ENCODE data around the gene SLC43A1. TPM values are rescaled to one million over a fixed set of nuclear protein-coding genes. Genes with fewer than 3 reads are reported as not detected.

SLC43A1 gene
- polyA plus RNA-seq, 1 of the 3 experiments (the other 2 are of a cell fraction) = 4.4 TPM

DNA sequence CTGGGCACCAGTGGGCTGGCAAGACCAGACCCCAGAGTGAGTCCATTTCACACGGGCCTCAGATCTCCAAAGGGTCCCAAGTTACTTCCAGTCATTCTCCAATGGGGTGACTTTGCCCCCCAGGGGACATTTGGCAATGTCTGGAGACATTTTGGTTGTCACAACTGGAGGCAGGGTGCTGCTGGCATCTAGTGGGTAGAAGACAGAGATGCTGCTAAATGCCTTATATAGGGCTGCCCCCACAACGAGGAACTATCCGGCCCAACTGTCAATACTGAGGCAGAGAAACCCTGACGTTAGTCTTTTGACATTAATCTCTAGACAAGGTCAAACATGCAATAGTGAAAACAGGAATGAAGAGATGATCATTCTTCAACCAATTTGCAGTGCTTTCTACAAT is 48.8 kb downstream of the SLC43A1 start:
- POLR2A ChIA-PET = no interaction called here
- TF ChIP-seq TCF12 (IDR thresholded peaks at IDR 0.05) (no peak), NFIC (IDR thresholded peaks at IDR 0.05; ENCODE audit: borderline replicate concordance) (no peak), NRF1 (IDR thresholded peaks at IDR 0.05; ENCODE audit: low read depth, low read length) (no peak), POLR2AphosphoS5 (IDR thresholded peaks at IDR 0.05; ENCODE audit: low read depth, low read length) (no peak), MXI1 (IDR thresholded peaks at IDR 0.05; ENCODE audit: low read depth, low read length) (no peak), EZH2phosphoT487 (IDR thresholded peaks at IDR 0.05; ENCODE audit: borderline replicate concordance, low read depth) (no peak), FOSL2 (IDR thresholded peaks at IDR 0.05; ENCODE audit: borderline replicate concordance, low read depth) (no peak), RXRA (IDR thresholded peaks at IDR 0.05; ENCODE audit: borderline replicate concordance, low read depth) (no peak), FOXM1 (IDR thresholded peaks at IDR 0.05; ENCODE audit: low read depth) (no peak)
- TF ChIP-seq, protein P1, sequence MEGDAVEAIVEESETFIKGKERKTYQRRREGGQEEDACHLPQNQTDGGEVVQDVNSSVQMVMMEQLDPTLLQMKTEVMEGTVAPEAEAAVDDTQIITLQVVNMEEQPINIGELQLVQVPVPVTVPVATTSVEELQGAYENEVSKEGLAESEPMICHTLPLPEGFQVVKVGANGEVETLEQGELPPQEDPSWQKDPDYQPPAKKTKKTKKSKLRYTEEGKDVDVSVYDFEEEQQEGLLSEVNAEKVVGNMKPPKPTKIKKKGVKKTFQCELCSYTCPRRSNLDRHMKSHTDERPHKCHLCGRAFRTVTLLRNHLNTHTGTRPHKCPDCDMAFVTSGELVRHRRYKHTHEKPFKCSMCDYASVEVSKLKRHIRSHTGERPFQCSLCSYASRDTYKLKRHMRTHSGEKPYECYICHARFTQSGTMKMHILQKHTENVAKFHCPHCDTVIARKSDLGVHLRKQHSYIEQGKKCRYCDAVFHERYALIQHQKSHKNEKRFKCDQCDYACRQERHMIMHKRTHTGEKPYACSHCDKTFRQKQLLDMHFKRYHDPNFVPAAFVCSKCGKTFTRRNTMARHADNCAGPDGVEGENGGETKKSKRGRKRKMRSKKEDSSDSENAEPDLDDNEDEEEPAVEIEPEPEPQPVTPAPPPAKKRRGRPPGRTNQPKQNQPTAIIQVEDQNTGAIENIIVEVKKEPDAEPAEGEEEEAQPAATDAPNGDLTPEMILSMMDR (IDR thresholded peaks at IDR 0.05) = no peak
- TF ChIP-seq, protein P2, sequence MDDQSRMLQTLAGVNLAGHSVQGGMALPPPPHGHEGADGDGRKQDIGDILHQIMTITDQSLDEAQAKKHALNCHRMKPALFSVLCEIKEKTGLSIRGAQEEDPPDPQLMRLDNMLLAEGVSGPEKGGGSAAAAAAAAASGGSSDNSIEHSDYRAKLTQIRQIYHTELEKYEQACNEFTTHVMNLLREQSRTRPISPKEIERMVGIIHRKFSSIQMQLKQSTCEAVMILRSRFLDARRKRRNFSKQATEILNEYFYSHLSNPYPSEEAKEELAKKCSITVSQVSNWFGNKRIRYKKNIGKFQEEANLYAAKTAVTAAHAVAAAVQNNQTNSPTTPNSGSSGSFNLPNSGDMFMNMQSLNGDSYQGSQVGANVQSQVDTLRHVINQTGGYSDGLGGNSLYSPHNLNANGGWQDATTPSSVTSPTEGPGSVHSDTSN (IDR thresholded peaks at IDR 0.05) = no peak
- TF ChIP-seq, protein P3, sequence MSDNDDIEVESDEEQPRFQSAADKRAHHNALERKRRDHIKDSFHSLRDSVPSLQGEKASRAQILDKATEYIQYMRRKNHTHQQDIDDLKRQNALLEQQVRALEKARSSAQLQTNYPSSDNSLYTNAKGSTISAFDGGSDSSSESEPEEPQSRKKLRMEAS (IDR thresholded peaks at IDR 0.05; ENCODE audit: low read depth) = no peak
- TF ChIP-seq, protein P4, sequence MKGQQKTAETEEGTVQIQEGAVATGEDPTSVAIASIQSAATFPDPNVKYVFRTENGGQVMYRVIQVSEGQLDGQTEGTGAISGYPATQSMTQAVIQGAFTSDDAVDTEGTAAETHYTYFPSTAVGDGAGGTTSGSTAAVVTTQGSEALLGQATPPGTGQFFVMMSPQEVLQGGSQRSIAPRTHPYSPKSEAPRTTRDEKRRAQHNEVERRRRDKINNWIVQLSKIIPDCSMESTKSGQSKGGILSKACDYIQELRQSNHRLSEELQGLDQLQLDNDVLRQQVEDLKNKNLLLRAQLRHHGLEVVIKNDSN (IDR thresholded peaks at IDR 0.05; ENCODE audit: borderline replicate concordance, low read depth) = no peak
- H3K9ac ChIP-seq = no peak overlapping the region
- H3K27ac ChIP-seq (ENCODE audit: low read depth in 2 of 2, low read length in 1 of 2) = no peak overlapping the region
- no peak for DNase-seq
- H3K4me2 ChIP-seq = no peak overlapping the region
- no peaks in the 10 kb centered on the region for H3K9me3 ChIP-seq
- no peaks in the 10 kb centered on the region for H3K79me2 ChIP-seq (ENCODE audit: insufficient read depth)
- H3K27me3 ChIP-seq (ENCODE audit: insufficient read depth) = no peaks in the 10 kb centered on the region; the same call in 1 of the 2 replicates
- no peak overlapping the region for H2AFZ ChIP-seq (ENCODE audit: low read depth)
- no peaks in the 10 kb centered on the region for H3F3A ChIP-seq (replicated peaks; ENCODE audit: insufficient read depth)
- H4K20me1 ChIP-seq (ENCODE audit: insufficient read depth) = no peaks in the 10 kb centered on the region
- no peak overlapping the region for H3K4me3 ChIP-seq (ENCODE audit: low read depth in 2 of 2, low read length in 1 of 2)
- no peaks in the 10 kb centered on the region for H3K4me1 ChIP-seq (ENCODE audit: control insufficient read depth in 1 of 2, insufficient read depth in 2 of 2, low read depth in 1 of 2, low read length in 1 of 2)
- H3K36me3 ChIP-seq (replicated peaks in 1 of 2; ENCODE audit: control insufficient read depth in 1 of 2, insufficient read depth in 2 of 2, low read length in 1 of 2) = no peaks in the 10 kb centered on the region
- 51% methylated on average over 4 of the region's 4 CpGs for WGBS (ENCODE audit: low lambda C conversion rate)
- CTCF ChIA-PET = interaction anchor here (3.3 to 13.8 kb wide), 3 partner anchors 9 to 61 kb away, joined by 22 to 306 read pairs (median 24); no protein-coding TSS in a partner anchor
- H3K9me2 ChIP-seq = no peaks in the 10 kb centered on the region

DNA sequence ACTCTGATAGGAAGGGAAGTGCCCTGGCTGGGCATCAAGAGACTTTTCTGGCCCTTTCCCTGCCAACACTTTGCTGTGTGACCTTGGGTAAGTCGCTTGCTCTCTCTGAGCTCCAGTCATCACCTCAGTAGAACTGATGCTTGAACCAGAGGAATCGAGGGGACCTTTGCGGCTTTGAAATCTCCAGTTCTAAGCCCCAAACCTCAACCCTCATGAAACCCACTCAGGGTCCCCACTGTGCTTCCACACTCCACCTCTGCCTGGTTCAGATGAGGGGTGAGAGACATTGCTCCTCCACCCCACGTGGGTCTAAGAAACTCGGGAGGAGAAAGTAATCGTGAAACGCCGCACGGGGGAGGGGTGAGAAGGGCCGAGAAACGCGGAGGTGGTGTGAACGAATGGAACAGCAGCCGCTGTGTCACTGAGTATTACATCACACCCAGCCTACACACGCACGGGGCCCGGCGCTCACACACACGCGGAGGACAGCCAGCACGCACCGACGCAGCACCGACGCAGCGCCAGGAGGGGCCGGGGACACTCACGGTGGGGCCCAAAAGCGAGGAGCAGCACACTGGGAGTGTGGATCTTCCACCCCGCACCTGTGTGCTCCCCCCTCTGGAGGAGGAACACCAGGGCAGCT is 50.8 kb downstream of the SLC43A1 start:
- H3K36me3 ChIP-seq (replicated peaks in 1 of 2; ENCODE audit: control insufficient read depth in 1 of 2, insufficient read depth in 2 of 2, low read length in 1 of 2) = no peaks in the 10 kb centered on the region
- POLR2A ChIA-PET = no interaction called here
- H3K9ac ChIP-seq = no peak overlapping the region
- TF ChIP-seq TCF12 (IDR thresholded peaks at IDR 0.05) (no peak), YY1 (IDR thresholded peaks at IDR 0.05; ENCODE audit: low read depth) (no peak), FOXM1 (IDR thresholded peaks at IDR 0.05; ENCODE audit: low read depth) (no peak), ELF1 (IDR thresholded peaks at IDR 0.05) (no peak), RFX5 (IDR thresholded peaks at IDR 0.05; ENCODE audit: low read length) (no peak), CHD2 (IDR thresholded peaks at IDR 0.05; ENCODE audit: low read length, partially characterized antibody) (no peak), SIN3A (IDR thresholded peaks at IDR 0.05; ENCODE audit: borderline replicate concordance, low read depth, low read length) (no peak), MEF2A (IDR thresholded peaks at IDR 0.05; ENCODE audit: borderline replicate concordance, low read depth) (no peak), GABPA (IDR thresholded peaks at IDR 0.05; ENCODE audit: low read depth) (no peak), RCOR1 (IDR thresholded peaks at IDR 0.05; ENCODE audit: low read length) (no peak)
- TF ChIP-seq, protein P1 (IDR thresholded peaks at IDR 0.05) = no peak
- TF ChIP-seq, protein P3 (IDR thresholded peaks at IDR 0.05; ENCODE audit: low read depth) = no peak

More for the DNA sequence above, 50.8 kb downstream of the SLC43A1 start:
- Histone ChIP-seq H3K79me2 (ENCODE audit: insufficient read depth) (no peaks in the 10 kb centered on the region), H3K4me3 (ENCODE audit: low read depth in 2 of 2, low read length in 1 of 2) (no peak overlapping the region), H2AFZ (ENCODE audit: low read depth) (no peak overlapping the region), H3K9me3 (no peaks in the 10 kb centered on the region), H4K20me1 (ENCODE audit: insufficient read depth) (no peaks in the 10 kb centered on the region), H3K27ac (ENCODE audit: low read depth in 2 of 2, low read length in 1 of 2) (no peak overlapping the region), H3K4me2 (no peak overlapping the region), H3F3A (replicated peaks; ENCODE audit: insufficient read depth) (peaks cover 2% of the 10 kb centered on the region), H3K9me2 (no peaks in the 10 kb centered on the region), H3K4me1 (ENCODE audit: control insufficient read depth in 1 of 2, insufficient read depth in 2 of 2, low read depth in 1 of 2, low read length in 1 of 2) (peaks cover 3 to 10% of the 10 kb centered on the region in 2 experiments; a peak in 2 of 4 replicates), H3K27me3 (ENCODE audit: insufficient read depth) (peaks cover 14% of the 10 kb centered on the region)
- CTCF ChIA-PET = interaction anchor here (1.4 to 13.8 kb wide), 6 partner anchors 8 to 63 kb away, joined by 5 to 306 read pairs (median 15); no protein-coding TSS in a partner anchor
- DNase-seq = peak; percentile 28
- WGBS (ENCODE audit: low lambda C conversion rate) = 68% methylated on average over 16 of the region's 30 CpGs

All from SK-N-SH (cell line).